GM12875 (cell line): Measurements from ENCODE around the gene PLCG1.
"Not testable (repeated sequence)": the region's sequence is repeated elsewhere in the genome, so short reads cannot be mapped to it uniquely, and the experiment has no call there.

ENCODE experiments used
- H3K4me3 ChIP-seq: one replicate; pipeline ENCODE4 v1.5.1; 2011; ENCODE audit warnings: low read depth, low read length, control low read depth
- TF ChIP-seq, protein P1 (sequence below): IDR thresholded peaks from 2 replicates; pipeline ENCODE4 v1.5.1; 2011; ENCODE audit warnings: low read depth, mild to moderate bottlenecking, control low read depth, inconsistent platforms, low read length, moderate library complexity, borderline replicate concordance; ENCODE audit not compliant: insufficient read depth

The PLCG1 gene

GRCh38 chr20:41116282-41116956 lies 20.9 kb upstream of the PLCG1 start:
- no peak overlapping the region for H3K4me3 ChIP-seq
- TF ChIP-seq, protein P1, sequence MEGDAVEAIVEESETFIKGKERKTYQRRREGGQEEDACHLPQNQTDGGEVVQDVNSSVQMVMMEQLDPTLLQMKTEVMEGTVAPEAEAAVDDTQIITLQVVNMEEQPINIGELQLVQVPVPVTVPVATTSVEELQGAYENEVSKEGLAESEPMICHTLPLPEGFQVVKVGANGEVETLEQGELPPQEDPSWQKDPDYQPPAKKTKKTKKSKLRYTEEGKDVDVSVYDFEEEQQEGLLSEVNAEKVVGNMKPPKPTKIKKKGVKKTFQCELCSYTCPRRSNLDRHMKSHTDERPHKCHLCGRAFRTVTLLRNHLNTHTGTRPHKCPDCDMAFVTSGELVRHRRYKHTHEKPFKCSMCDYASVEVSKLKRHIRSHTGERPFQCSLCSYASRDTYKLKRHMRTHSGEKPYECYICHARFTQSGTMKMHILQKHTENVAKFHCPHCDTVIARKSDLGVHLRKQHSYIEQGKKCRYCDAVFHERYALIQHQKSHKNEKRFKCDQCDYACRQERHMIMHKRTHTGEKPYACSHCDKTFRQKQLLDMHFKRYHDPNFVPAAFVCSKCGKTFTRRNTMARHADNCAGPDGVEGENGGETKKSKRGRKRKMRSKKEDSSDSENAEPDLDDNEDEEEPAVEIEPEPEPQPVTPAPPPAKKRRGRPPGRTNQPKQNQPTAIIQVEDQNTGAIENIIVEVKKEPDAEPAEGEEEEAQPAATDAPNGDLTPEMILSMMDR = no peak

DNA sequence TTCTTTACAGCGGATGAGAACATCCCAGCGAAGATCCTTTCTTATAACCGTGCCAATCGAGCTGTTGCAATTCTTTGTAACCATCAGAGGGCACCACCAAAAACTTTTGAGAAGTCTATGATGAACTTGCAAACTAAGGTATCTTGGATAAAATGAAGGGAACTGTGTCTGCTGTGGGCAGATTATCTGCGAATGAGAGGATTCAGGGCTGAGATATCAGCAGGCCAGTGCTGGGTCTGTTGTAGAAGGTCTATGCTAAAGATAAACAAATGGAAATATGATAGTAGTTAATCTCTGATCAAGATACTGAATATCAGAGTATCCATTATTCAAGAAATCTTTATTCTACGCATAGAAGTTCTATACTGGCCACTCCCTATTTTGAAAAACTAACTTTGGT lies 19.2 kb upstream of the PLCG1 start:
- H3K4me3 ChIP-seq = not testable (repeated sequence)

- H3K4me3 ChIP-seq = no peak overlapping the region
- TF ChIP-seq, protein P1 = no peak
Measured at GRCh38 chr20:41118632-41119031, 18.7 kb upstream of the PLCG1 start.

DNA sequence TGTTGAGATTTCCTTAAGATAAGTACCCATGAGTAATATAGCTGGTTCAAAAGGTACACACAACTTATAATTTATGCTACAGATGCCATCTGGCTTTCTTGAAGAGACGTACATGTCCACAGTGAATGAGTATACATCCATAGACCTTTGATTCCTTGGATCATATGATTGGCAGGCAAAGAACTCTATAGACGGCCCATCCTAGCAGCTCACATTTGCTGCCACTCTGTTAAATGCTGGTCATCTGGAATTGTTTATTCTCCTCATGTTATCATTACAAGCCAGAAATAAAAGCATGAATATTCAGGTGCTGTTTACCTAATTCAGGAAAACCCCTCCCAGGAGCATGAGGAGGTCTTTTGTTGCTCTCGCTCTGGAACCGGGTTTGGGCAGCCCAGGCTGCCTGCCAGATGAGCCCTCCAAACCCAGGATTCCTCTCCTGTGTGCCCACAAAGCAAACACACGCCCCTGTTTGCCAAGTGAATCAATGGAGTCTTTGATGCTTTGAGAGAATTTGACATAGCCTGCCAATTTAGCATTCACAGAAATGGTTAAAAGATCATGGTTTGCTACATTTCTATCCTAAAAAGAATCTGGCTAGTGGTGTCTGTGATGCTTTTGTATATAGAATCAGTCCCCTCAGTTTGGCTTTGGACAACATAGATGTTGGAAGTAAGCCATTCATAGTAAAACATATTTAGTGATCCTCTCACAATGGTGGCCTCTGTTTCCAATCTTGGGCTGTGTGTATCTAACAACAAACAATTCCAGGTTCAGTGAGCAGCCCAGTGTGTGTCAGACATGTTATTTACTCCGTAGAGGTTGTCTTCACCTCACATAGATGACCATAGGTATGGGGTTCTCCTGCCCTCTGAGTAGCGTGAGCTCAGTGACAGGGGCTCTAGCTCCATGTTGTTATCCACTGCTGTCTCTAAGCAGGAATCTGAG lies 17.5 kb upstream of the PLCG1 start:
- no peak overlapping the region for H3K4me3 ChIP-seq
- TF ChIP-seq, protein P1 = no peak

GRCh38 chr20:41121399-41121798 lies 15.9 kb upstream of the PLCG1 start:
- TF ChIP-seq, protein P1 = no peak
- H3K4me3 ChIP-seq = no peak overlapping the region

- H3K4me3 ChIP-seq = no peak overlapping the region
- TF ChIP-seq, protein P1 = no peak
Measured at GRCh38 chr20:41123631-41124030, 13.7 kb upstream of the PLCG1 start.

GRCh38 chr20:41124451-41125094 lies 12.8 kb upstream of the PLCG1 start:
- H3K4me3 ChIP-seq = no peak overlapping the region
- TF ChIP-seq, protein P1 = no peak
